GM12801 (cell line): ENCODE results near the gene ZNF341.

ENCODE experiments used
- TF ChIP-seq, protein P1 (sequence below): IDR thresholded peaks from one replicate; pipeline ENCODE4 v1.5.1; 2011; ENCODE audit warnings: control low read depth; ENCODE audit not compliant: insufficient read length; ENCODE audit errors: extremely low read depth

Gene ZNF341

DNA sequence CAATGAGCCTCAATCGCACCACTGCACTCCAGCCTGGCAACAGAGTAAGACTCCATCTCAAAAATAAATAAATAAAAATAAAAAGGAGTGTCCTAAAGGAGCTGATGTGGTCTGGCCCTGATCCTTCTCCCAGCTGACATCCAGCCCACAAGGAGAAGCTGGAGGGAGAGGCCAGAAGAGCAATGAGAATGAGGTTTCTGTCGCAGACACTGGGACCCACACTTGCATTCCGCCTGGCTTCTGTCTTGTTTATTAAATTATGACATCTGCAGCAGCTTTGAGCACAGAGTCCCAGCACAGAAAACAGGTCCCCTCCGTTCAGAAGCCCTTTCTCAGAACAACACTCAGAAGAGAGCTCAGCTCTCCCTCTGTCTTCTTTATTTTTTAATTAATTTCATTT, 35.3 kb upstream of the ZNF341 start:
- TF ChIP-seq, protein P1, sequence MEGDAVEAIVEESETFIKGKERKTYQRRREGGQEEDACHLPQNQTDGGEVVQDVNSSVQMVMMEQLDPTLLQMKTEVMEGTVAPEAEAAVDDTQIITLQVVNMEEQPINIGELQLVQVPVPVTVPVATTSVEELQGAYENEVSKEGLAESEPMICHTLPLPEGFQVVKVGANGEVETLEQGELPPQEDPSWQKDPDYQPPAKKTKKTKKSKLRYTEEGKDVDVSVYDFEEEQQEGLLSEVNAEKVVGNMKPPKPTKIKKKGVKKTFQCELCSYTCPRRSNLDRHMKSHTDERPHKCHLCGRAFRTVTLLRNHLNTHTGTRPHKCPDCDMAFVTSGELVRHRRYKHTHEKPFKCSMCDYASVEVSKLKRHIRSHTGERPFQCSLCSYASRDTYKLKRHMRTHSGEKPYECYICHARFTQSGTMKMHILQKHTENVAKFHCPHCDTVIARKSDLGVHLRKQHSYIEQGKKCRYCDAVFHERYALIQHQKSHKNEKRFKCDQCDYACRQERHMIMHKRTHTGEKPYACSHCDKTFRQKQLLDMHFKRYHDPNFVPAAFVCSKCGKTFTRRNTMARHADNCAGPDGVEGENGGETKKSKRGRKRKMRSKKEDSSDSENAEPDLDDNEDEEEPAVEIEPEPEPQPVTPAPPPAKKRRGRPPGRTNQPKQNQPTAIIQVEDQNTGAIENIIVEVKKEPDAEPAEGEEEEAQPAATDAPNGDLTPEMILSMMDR: no peak

DNA sequence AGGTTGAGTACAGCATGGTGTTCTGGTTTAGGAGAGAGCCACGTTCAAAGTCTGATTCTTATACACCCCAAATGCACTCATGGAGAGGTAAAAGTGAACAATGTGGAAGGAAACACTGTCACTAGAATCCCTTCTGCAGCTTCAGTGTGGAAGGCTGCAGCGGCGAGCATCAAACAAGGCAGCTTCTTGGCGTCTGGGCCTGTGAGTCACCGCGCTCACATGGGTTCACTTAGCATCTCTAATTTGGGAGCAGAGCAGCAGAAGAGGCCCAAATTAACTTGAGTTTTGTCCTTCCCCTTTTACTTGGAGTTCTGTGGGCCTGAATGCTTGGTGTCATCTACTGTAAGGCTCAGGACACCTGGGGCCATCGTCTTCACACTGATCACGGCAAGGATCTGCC, 34.7 kb upstream of the ZNF341 start:
- TF ChIP-seq, protein P1: no peak

GRCh38 chr20:33701629-33702450, 30.0 kb upstream of the ZNF341 start:
- TF ChIP-seq, protein P1: no peak

GRCh38 chr20:33702861-33703260, 28.9 kb upstream of the ZNF341 start:
- TF ChIP-seq, protein P1: no peak

DNA sequence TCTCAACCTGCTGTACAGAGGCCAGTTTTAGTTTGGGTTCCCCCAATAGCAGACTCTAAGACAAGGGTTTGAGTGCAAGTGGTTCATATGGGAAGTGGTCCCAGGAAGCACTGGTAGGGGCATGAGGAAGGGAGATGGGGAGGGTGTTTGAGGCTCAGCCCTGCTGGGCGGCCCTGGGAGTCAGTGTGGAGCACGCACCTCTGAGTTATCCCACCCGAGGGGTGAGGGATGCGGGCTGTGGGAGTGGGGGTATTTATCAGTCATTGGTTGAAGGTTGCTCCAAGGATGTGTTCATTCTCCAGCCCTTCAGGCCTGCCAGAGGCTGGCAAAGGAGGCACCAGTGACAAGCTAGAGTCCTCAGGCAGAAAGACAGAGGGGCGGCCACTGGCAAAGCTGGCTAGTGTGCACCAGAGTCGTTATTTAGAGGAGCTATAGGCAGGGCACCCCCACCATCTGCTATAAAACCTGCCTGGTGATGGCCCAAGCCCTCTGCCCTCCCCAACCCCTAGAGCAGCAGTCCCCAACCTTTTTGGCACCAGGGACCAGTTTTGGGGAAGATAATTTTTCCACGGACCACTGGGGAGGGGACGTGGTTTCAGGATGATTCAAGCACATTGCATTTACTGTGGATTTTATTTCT, 28.2 kb upstream of the ZNF341 start:
- TF ChIP-seq, protein P1: no peak

- TF ChIP-seq, protein P1: no peak
These were observed 27.4 kb upstream of the ZNF341 start for GRCh38 chr20:33704197-33704924.

GRCh38 chr20:33707668-33708067, 24.1 kb upstream of the ZNF341 start:
- TF ChIP-seq, protein P1: no peak
